ENCODE data around the gene RALGAPA1. TPM values are rescaled to one million over a fixed set of nuclear protein-coding genes. Genes with fewer than 3 reads are reported as not detected.

Gene RALGAPA1
- total RNA-seq, 1 experiment from 2014 or later: 30.0 TPM

DNA sequence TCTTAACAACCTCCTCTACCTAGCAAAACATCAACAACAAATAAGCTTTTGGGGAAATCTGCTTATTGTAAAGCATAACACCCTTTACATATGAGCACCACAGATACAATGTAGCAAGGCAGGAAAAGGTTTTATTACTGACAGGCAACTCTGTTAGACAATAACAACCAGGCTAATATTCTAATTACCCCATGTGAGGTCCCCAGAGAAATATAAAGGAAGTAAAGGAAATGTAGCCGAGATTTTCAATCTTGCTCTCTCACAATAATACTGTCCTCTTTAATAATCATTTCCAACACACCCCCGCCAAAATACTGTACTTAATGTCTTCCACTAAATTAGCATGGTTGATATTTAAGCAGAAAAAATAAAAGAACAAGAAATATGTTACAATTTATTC is 289.1 kb downstream of the RALGAPA1 start:
- ChIA-PET POLR2A (ENCODE audit: unreplicated experiment) (no interaction called here), CTCF (no interaction called here)
- Histone ChIP-seq H2AFZ (no peak overlapping the region), H3K4me3 (no peak overlapping the region), H3K27ac (no peak overlapping the region), H3K36me3 (ENCODE audit: low read depth) (no peaks in the 10 kb centered on the region), H3K27me3 (ENCODE audit: insufficient read depth, low read depth) (no peaks in the 10 kb centered on the region), H4K20me1 (ENCODE audit: insufficient read depth) (no peaks in the 10 kb centered on the region), H3K4me2 (no peak overlapping the region), H3K79me2 (ENCODE audit: low read depth) (no peaks in the 10 kb centered on the region), H3K4me1 (replicated peaks; ENCODE audit: insufficient read depth) (no peaks in the 10 kb centered on the region), H3K9me2 (ENCODE audit: insufficient read depth) (no peaks in the 10 kb centered on the region), H3K9me3 (ENCODE audit: insufficient read depth, low read depth) (no peaks in the 10 kb centered on the region), H3F3A (ENCODE audit: insufficient read depth, low read depth) (no peaks in the 10 kb centered on the region)
- TF ChIP-seq CTCF (conservative IDR thresholded peaks at IDR 0.05): no peak
- BruUV-seq (replicated peaks): no TSS peak
- intact Hi-C loops (cut with micrococcal nuclease; ENCODE audit: unreplicated experiment): no loop called here
- DNase-seq: no peak

- intact Hi-C loops (cut with micrococcal nuclease; ENCODE audit: unreplicated experiment): no loop called here
- ChIA-PET POLR2A (ENCODE audit: unreplicated experiment) (no interaction called here), CTCF (no interaction called here)
- no peaks in the 10 kb centered on the region for H3K27me3 ChIP-seq (ENCODE audit: insufficient read depth, low read depth)
- H3K4me1 ChIP-seq (replicated peaks; ENCODE audit: insufficient read depth): no peaks in the 10 kb centered on the region
- no peaks in the 10 kb centered on the region for H3K79me2 ChIP-seq (ENCODE audit: low read depth)
- H3K4me2 ChIP-seq: no peak overlapping the region
- no peak overlapping the region for H2AFZ ChIP-seq
- H4K20me1 ChIP-seq (ENCODE audit: insufficient read depth): no peaks in the 10 kb centered on the region
- no peaks in the 10 kb centered on the region for H3K9me2 ChIP-seq (ENCODE audit: insufficient read depth)
- H3K27ac ChIP-seq: no peak overlapping the region
- H3K36me3 ChIP-seq (ENCODE audit: low read depth): no peaks in the 10 kb centered on the region
- no peak for DNase-seq
- no peaks in the 10 kb centered on the region for H3F3A ChIP-seq (ENCODE audit: insufficient read depth, low read depth)
- BruUV-seq (replicated peaks): no TSS peak
- no peaks in the 10 kb centered on the region for H3K9me3 ChIP-seq (ENCODE audit: insufficient read depth, low read depth)
- TF ChIP-seq CTCF (conservative IDR thresholded peaks at IDR 0.05) (no peak), EZH2 (IDR thresholded peaks at IDR 0.05; ENCODE audit: low read depth) (no peak)
- H3K4me3 ChIP-seq: no peak overlapping the region
These were observed 293.2 kb downstream of the RALGAPA1 start for GRCh38 chr14:35515916-35516315.

- H3K9me2 ChIP-seq (ENCODE audit: insufficient read depth): no peaks in the 10 kb centered on the region
- no peak for TF ChIP-seq EZH2 (IDR thresholded peaks at IDR 0.05; ENCODE audit: low read depth)
- no peak for TF ChIP-seq CTCF (conservative IDR thresholded peaks at IDR 0.05)
- CTCF ChIA-PET: no interaction called here
- no peaks in the 10 kb centered on the region for H3K4me1 ChIP-seq (replicated peaks; ENCODE audit: insufficient read depth)
- H3K79me2 ChIP-seq (ENCODE audit: low read depth): no peaks in the 10 kb centered on the region
- H3K4me3 ChIP-seq: no peak overlapping the region
- no peak overlapping the region for H3K4me2 ChIP-seq
- no peaks in the 10 kb centered on the region for H3K27me3 ChIP-seq (ENCODE audit: insufficient read depth, low read depth)
- no peaks in the 10 kb centered on the region for H3F3A ChIP-seq (ENCODE audit: insufficient read depth, low read depth)
- no peak overlapping the region for H2AFZ ChIP-seq
- H4K20me1 ChIP-seq (ENCODE audit: insufficient read depth): no peaks in the 10 kb centered on the region
- BruUV-seq (replicated peaks): no TSS peak
- intact Hi-C loops (cut with micrococcal nuclease; ENCODE audit: unreplicated experiment): no loop called here
- H3K36me3 ChIP-seq (ENCODE audit: low read depth): no peaks in the 10 kb centered on the region
- no peak overlapping the region for H3K27ac ChIP-seq
- POLR2A ChIA-PET (ENCODE audit: unreplicated experiment): no interaction called here
- no peaks in the 10 kb centered on the region for H3K9me3 ChIP-seq (ENCODE audit: insufficient read depth, low read depth)
- DNase-seq: no peak
These were observed 296.3 kb downstream of the RALGAPA1 start for GRCh38 chr14:35512765-35513164.

All from PC-9 (cell line).